Mucosa of rectum (tissue), 2 donors: ENCODE results near the gene KLHL26.

Experiments used
- H3K27ac ChIP-seq, 2 donors: one replicate each; pipeline ENCODE4 v1.7.0; 2013; ENCODE audit warnings: inconsistent platforms in 2 of 2, low read depth in 2 of 2, low read length in 2 of 2
- H3K27me3 ChIP-seq, 2 donors: one replicate each; pipeline ENCODE4 v1.7.0; 2013; ENCODE audit warnings: low read length in 2 of 2; ENCODE audit not compliant: control insufficient read depth in 2 of 2, insufficient read depth in 2 of 2
- H3K36me3 ChIP-seq, 2 donors: one replicate each; pipeline ENCODE4 v1.7.0; 2013; ENCODE audit warnings: low read length in 2 of 2; ENCODE audit not compliant: control insufficient read depth in 2 of 2, insufficient read depth in 2 of 2
- H3K4me1 ChIP-seq, 2 donors: one replicate each; pipeline ENCODE4 v1.7.0; 2013; ENCODE audit warnings: low read length in 2 of 2, mild to moderate bottlenecking in 1 of 2; ENCODE audit not compliant: control insufficient read depth in 2 of 2, insufficient read depth in 2 of 2
- H3K4me3 ChIP-seq, 2 donors: one replicate each; pipeline ENCODE4 v1.7.0; 2013; ENCODE audit warnings: low read length in 2 of 2
- H3K9ac ChIP-seq, 2 donors: one replicate each; pipeline ENCODE4 v1.7.0; 2013; ENCODE audit warnings: low read length in 2 of 2, low read depth in 1 of 2, mild to moderate bottlenecking in 1 of 2
- H3K9me3 ChIP-seq, 2 donors: one replicate each; pipeline ENCODE4 v1.7.0; 2013; ENCODE audit warnings: low read length in 2 of 2; ENCODE audit not compliant: control insufficient read depth in 2 of 2
- donor health status: healthy.
- donor health status: Normal muscosa, but diverticular disease.

The KLHL26 gene

DNA sequence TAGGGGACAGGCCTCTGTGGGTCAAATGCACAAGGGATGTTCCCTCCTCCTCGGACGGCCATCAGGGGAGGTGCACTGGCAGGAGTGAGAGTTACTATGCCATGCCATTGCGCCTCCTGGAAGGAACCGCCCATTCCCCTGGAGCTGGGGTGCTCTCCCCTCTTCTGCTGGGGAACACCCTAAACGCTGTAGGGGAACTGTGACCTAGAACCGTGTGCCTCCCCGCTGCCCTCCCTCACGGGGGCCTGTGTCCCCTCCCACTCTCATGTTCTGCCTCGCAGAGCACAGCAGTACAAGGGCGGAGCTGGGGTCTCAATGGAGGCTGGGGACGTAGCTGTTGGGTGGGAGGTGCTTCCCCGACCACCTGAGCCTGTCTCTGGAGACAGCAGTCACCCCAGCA lies 29.5 kb downstream of the KLHL26 start:
- H3K4me3 ChIP-seq, result no peak overlapping the region
- H3K36me3 ChIP-seq, result peaks cover 6 to 12% of the 10 kb centered on the region in 2 donors

DNA sequence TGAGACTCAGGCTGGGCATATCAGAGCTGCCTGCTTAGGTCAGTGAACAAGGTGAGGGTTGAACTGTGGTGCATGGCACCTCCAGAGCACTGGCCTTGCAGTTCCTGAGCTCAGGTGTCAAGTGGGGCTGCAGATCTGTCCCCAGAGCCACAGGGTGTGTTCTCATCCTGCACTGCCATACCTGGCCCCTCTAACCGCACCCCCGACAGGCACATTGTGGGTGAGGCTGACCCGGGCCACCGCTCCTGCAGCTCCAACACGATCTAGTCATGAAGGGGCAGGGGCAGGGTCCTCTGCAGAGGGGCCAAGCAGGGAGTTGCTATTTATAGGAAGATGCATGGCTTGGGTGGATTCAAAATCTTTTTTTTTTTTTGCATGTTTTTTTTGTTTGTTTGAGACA lies 30.0 kb downstream of the KLHL26 start:
- Histone ChIP-seq H3K9me3 (no peaks in the 10 kb centered on the region), H3K9ac (no peak overlapping the region), H3K27me3 (no peaks in the 10 kb centered on the region), H3K4me3 (no peak overlapping the region), H3K36me3 (peaks cover 6 to 12% of the 10 kb centered on the region in 2 donors), H3K4me1 (no peaks in the 10 kb centered on the region), H3K27ac (no peak overlapping the region)

More for the DNA sequence above, 29.5 kb downstream of the KLHL26 start:
- Histone ChIP-seq H3K9ac (no peak overlapping the region), H3K9me3 (no peaks in the 10 kb centered on the region), H3K27ac (peak overlapping the region in 1 of 2 donors; percentile 23), H3K27me3 (no peaks in the 10 kb centered on the region), H3K4me1 (no peaks in the 10 kb centered on the region)

DNA sequence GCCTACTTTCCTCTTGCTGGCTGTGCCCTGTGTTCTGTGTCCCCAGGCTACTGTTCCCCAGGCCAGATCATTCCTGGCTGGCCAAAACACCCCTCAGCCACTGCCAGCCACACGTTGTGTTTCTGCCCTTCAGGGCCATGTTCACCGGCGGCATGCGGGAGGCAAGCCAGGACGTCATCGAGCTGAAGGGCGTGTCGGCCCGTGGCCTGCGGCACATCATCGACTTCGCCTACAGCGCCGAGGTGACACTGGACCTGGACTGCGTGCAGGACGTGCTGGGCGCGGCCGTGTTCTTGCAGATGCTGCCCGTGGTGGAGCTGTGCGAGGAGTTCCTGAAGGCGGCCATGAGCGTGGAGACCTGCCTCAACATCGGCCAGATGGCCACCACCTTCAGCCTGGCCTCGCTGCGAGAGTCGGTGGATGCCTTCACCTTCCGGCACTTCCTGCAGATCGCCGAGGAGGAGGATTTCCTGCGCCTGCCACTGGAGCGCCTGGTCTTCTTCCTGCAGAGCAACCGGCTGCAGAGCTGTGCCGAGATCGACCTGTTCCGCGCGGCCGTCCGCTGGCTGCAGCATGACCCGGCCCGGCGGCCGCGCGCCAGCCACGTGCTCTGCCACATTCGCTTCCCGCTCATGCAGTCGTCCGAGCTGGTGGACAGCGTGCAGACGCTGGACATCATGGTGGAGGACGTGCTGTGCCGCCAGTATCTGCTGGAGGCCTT lies 30.9 kb downstream of the KLHL26 start:
- Histone ChIP-seq H3K36me3 (peaks cover 6 to 12% of the 10 kb centered on the region in 2 donors), H3K4me1 (no peaks in the 10 kb centered on the region)

DNA sequence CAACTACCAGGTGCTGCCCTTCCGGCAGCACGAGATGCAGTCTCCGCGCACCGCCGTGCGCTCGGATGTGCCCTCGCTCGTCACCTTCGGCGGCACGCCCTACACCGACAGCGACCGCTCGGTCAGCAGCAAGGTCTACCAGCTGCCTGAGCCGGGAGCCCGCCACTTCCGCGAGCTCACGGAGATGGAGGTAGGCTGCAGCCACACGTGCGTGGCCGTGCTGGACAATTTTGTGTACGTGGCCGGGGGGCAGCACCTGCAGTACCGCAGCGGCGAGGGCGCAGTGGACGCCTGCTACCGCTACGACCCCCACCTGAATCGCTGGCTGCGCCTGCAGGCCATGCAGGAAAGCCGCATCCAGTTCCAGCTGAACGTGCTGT lies 31.4 kb downstream of the KLHL26 start:
- no peaks in the 10 kb centered on the region for H3K27me3 ChIP-seq
- H3K4me3 ChIP-seq, result no peak overlapping the region
- H3K9ac ChIP-seq, result no peak overlapping the region
- no peaks in the 10 kb centered on the region for H3K4me1 ChIP-seq
- no peak overlapping the region for H3K27ac ChIP-seq
- no peaks in the 10 kb centered on the region for H3K9me3 ChIP-seq
- peaks cover 6 to 12% of the 10 kb centered on the region in 2 donors for H3K36me3 ChIP-seq

More for the DNA sequence above, 30.9 kb downstream of the KLHL26 start:
- Histone ChIP-seq H3K9me3 (no peaks in the 10 kb centered on the region), H3K4me3 (no peak overlapping the region), H3K9ac (no peak overlapping the region), H3K27ac (no peak overlapping the region), H3K27me3 (no peaks in the 10 kb centered on the region)

GRCh38 chr19:18668744-18669523 lies 32.1 kb downstream of the KLHL26 start:
- H3K27ac ChIP-seq, result no peak overlapping the region
- H3K4me3 ChIP-seq, result no peak overlapping the region
- H3K4me1 ChIP-seq, result no peaks in the 10 kb centered on the region
- no peak overlapping the region for H3K9ac ChIP-seq
- H3K36me3 ChIP-seq, result peaks cover 6 to 12% of the 10 kb centered on the region in 2 donors
- no peaks in the 10 kb centered on the region for H3K27me3 ChIP-seq
- H3K9me3 ChIP-seq, result no peaks in the 10 kb centered on the region

- Histone ChIP-seq H3K36me3 (peaks cover 6 to 12% of the 10 kb centered on the region in 2 donors), H3K9ac (no peak overlapping the region), H3K27me3 (no peaks in the 10 kb centered on the region), H3K27ac (no peak overlapping the region), H3K4me3 (no peak overlapping the region), H3K4me1 (no peaks in the 10 kb centered on the region), H3K9me3 (no peaks in the 10 kb centered on the region)
Observed at GRCh38 chr19:18669524-18669817, 32.6 kb downstream of the KLHL26 start.

GRCh38 chr19:18669883-18670282 lies 33.1 kb downstream of the KLHL26 start:
- H3K27ac ChIP-seq, result no peak overlapping the region
- peaks cover 6 to 12% of the 10 kb centered on the region in 2 donors for H3K36me3 ChIP-seq
- no peaks in the 10 kb centered on the region for H3K27me3 ChIP-seq
- no peak overlapping the region for H3K9ac ChIP-seq
- H3K4me1 ChIP-seq, result no peaks in the 10 kb centered on the region
- no peak overlapping the region for H3K4me3 ChIP-seq
- no peaks in the 10 kb centered on the region for H3K9me3 ChIP-seq

DNA sequence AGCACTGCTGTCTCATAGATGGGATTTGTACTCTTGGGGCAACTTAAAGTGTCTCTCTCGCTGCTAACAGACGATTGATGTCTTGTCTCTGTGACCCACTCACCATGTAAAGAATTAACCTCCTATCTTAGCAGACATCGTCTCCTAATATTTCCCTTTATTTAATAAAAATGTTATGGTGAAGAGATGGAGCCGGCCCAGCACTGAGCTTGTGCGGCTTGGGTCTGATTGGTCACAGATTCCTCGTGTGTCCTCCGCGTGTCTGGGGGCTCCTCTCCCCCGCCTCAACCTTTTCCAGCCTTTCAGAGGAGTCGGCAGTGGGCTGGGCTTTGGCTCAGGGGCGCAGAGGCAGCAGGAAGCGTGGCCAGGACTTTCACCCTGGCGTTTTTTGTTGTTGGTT lies 33.5 kb downstream of the KLHL26 start:
- H3K27me3 ChIP-seq, result no peaks in the 10 kb centered on the region
- no peak overlapping the region for H3K4me3 ChIP-seq
- no peak overlapping the region for H3K27ac ChIP-seq
- H3K36me3 ChIP-seq, result peaks cover 6 to 12% of the 10 kb centered on the region in 2 donors
- H3K9me3 ChIP-seq, result no peaks in the 10 kb centered on the region
- no peaks in the 10 kb centered on the region for H3K4me1 ChIP-seq
- no peak overlapping the region for H3K9ac ChIP-seq

DNA sequence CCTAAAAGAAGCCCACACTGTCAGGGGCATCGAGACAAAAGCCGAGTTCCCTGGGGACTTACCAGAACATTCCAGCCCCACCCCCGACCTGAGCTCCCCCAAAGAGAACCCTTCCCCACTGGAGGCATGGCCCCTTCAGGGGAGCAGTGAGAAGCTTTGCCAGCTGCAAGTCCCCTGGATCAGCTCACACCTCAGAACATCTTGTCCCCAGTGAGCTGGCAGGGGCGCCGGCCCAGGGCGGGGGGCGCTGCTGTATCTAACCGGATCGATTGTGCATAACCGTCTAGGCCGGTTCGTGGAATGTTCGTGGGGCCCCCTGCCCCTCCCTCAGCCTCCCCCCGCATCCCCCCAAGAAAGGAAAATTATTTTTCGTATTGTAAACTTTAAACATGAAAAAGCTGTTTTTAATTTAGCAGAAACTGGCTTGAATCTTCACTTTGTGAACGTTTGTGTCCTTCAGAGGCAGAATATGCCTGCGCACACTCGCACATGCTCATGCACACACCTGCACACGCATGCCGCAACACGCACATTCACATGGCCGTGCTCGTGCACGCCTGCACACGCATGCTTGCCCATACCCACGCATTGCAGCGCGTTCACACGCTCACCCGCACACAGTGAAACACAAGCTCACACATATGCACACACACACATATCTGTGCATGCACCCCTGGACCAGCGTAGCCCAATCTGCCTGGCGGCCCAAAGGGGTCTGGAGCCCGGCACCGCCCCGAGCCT lies 34.6 kb downstream of the KLHL26 start:
- Histone ChIP-seq H3K36me3 (peaks cover 6 to 12% of the 10 kb centered on the region in 2 donors), H3K4me1 (no peaks in the 10 kb centered on the region), H3K9ac (no peak overlapping the region), H3K9me3 (no peaks in the 10 kb centered on the region), H3K27me3 (no peaks in the 10 kb centered on the region), H3K27ac (no peak overlapping the region), H3K4me3 (no peak overlapping the region)

GRCh38 chr19:18672044-18672451 lies 35.2 kb downstream of the KLHL26 start:
- no peaks in the 10 kb centered on the region for H3K4me1 ChIP-seq
- H3K9ac ChIP-seq, result no peak overlapping the region
- no peak overlapping the region for H3K4me3 ChIP-seq

More at GRCh38 chr19:18672044-18672451, 35.2 kb downstream of the KLHL26 start:
- H3K36me3 ChIP-seq, result peaks cover 6 to 12% of the 10 kb centered on the region in 2 donors
- no peaks in the 10 kb centered on the region for H3K9me3 ChIP-seq
- no peaks in the 10 kb centered on the region for H3K27me3 ChIP-seq
- H3K27ac ChIP-seq, result no peak overlapping the region
